Peyer's patch (tissue), 4 donors: Measurements from ENCODE around the gene STAT2. TPM values are rescaled to one million over a fixed set of nuclear protein-coding genes. Genes with fewer than 3 reads are reported as not detected.

Source experiments
- DNase-seq, 3 donors: peaks; one replicate each; pipeline ENCODE4 v3.0.0-alpha.2; 2017 to 2019
- H3K27ac ChIP-seq, 4 donors: fragments of 200-600 bp; sonication (generic); one replicate each; pipeline ENCODE4 v1.5.1; 2016 to 2019
- H3K27me3 ChIP-seq, 2 donors: fragments of 200-600 bp; sonication (generic); one replicate each; pipeline ENCODE4 v1.5.1; 2019
- H3K36me3 ChIP-seq, 3 donors: fragments of 200-600 bp; sonication (generic); one replicate each; pipeline ENCODE4 v1.5.1; 2016 to 2019
- H3K4me1 ChIP-seq, 4 donors: fragments of 200-600 bp; sonication (generic); one replicate each; pipeline ENCODE4 v1.5.1; 2016 to 2019
- H3K4me3 ChIP-seq, 4 donors: fragments of 200-600 bp; sonication (generic); 1 replicate in 3 of 4; 2 replicates in 1 of 4; pipeline ENCODE4 v1.5.1; 2016 to 2019; ENCODE audit warnings: mild to moderate bottlenecking in 1 of 4
- H3K9me3 ChIP-seq, 4 donors: fragments of 200-600 bp; sonication (generic); one replicate each; pipeline ENCODE4 v1.5.1; 2016 to 2019; ENCODE audit warnings: mild to moderate bottlenecking in 1 of 4
- POLR2A ChIP-seq, 2 donors: fragments of 450-650 bp; IDR thresholded peaks; one replicate each; pipeline ENCODE4 v1.5.1; 2017; ENCODE audit warnings: antibody characterized with exemption in 2 of 2, mild to moderate bottlenecking in 2 of 2, moderate library complexity in 2 of 2
- total RNA-seq, 4 donors: library from RNA; depleted of rRNA; stranded (reverse); fragments of >200 nt; gene quantifications; one replicate each; pipeline ENCODE4 v1.1.0, GENCODE V29; 2016
- TF ChIP-seq, protein P1 (sequence below), 6 experiments: fragments of 450-650 bp in 4 of 6; fragments of 200-600 bp in 2 of 6; sonication (generic) in 1 of 6; IDR thresholded peaks; one replicate each; pipeline ENCODE4 v1.5.1; 2017 to 2019; ENCODE audit warnings: antibody characterized with exemption in 6 of 6, mild to moderate bottlenecking in 3 of 6, moderate library complexity in 1 of 6

Gene STAT2
- total RNA-seq, 4 donors from 2014 or later: 100 to 355 (median 164) TPM

GRCh38 chr12:56362130-56363059 lies 2.5 kb upstream of the STAT2 start, which contains the start of gene APOF:
Gene APOF, minus strand, starts transcription at chr12:56362857. Its CDS starts 112 bp downstream, at chr12:56362745.
- Histone ChIP-seq H3K4me3 (peak within 1 kb of the TSS in 1 of 4 donors; percentile 78), H3K9me3 (no peaks in the 10 kb centered on the region), H3K4me1 (peaks cover 0 to 17% (median 2%) of the 10 kb centered on the region in 4 donors), H3K27me3 (no peaks in the 10 kb centered on the region), H3K36me3 (no peaks in the 10 kb centered on the region), H3K27ac (no peak within 1 kb of the TSS)
- no peak for TF ChIP-seq POLR2A (IDR thresholded peaks at IDR 0.05)
- TF ChIP-seq, protein P1, sequence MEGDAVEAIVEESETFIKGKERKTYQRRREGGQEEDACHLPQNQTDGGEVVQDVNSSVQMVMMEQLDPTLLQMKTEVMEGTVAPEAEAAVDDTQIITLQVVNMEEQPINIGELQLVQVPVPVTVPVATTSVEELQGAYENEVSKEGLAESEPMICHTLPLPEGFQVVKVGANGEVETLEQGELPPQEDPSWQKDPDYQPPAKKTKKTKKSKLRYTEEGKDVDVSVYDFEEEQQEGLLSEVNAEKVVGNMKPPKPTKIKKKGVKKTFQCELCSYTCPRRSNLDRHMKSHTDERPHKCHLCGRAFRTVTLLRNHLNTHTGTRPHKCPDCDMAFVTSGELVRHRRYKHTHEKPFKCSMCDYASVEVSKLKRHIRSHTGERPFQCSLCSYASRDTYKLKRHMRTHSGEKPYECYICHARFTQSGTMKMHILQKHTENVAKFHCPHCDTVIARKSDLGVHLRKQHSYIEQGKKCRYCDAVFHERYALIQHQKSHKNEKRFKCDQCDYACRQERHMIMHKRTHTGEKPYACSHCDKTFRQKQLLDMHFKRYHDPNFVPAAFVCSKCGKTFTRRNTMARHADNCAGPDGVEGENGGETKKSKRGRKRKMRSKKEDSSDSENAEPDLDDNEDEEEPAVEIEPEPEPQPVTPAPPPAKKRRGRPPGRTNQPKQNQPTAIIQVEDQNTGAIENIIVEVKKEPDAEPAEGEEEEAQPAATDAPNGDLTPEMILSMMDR (IDR thresholded peaks at IDR 0.05): no peak
- no peak for DNase-seq

DNA sequence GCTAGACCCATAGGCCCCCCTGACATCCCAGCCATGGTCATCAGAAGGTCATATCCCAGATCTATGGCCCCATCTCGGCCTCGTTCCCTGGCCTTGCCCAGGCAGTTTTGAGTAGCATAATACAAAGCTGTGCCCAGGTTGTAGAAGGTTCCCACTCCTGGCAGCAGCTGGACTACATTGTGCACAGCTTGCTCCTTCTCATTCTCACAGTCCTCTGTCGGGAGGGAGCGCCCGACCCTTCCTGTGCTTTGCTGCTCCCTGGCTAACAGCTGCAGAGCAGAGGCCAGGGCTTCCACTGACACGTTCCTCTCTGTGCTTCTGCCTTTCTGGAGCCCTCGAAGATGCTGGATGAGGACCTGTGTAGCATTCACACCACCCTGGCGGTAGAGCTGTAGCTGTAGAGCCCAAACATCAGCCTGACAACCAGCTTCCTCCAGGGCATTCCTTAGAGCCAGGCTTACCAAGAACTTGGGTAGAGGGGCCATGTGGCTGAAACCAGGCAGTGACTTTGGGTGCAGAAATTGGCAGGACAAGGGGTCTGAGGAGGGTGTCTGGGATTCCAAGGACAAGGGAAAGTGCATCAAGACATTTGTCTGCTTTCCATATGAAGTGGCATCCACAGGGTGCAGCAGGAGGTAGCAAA lies 1.7 kb upstream of the STAT2 start:
- peak in 1 of 3 donors; percentile 36 for DNase-seq
- TF ChIP-seq POLR2A (IDR thresholded peaks at IDR 0.05): no peak
- TF ChIP-seq, protein P1 (IDR thresholded peaks at IDR 0.05): no peak
- no peak overlapping the region for H3K27ac ChIP-seq
- H3K9me3 ChIP-seq: no peaks in the 10 kb centered on the region
- peaks cover 0 to 2% (median 0%) of the 10 kb centered on the region in 3 donors for H3K36me3 ChIP-seq
- H3K27me3 ChIP-seq: no peaks in the 10 kb centered on the region
- H3K4me1 ChIP-seq: peaks cover 0 to 17% (median 2%) of the 10 kb centered on the region in 4 donors
- H3K4me3 ChIP-seq: peak overlapping the region in 1 of 4 donors; percentile 78

DNA sequence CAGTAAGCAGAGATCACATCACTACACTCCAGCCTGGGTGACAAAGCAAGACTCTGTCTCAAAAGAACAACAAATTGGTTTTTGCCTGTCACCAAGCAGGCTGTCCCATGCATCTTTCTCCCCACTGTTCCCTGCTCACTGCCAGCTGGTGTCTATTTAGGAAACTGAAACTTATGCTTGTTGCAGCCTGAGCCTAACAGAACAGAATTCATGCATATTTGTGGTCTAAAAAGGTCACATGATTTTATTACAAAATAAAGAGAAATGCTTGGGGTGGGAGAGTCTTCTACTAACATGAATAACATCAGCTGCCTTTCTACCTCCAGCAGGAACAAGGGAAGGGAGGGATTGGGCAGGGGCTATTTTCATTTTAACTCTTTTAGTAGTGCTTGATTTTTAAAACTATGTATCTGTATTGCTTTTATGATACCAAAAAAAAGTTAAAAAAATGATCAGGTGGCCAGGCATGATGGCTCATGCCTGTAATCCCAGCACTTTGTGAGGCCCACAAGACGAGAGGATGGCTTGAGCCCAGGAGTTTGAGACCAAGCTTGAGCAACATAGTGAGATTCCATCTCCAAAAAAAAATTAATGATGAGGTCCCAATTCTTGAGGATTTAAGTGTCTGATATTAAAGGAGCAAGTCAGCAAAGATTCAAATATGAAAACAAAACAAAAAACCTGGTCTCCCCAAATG lies 923 bp downstream of the STAT2 start:
- DNase-seq: peak in 1 of 3 donors; percentile 46
- Histone ChIP-seq H3K4me3 (peak overlapping the region; percentile 62 to 97 (median 74)), H3K4me1 (peaks cover 0 to 17% (median 2%) of the 10 kb centered on the region in 4 donors), H3K36me3 (peaks cover 0 to 28% (median 0%) of the 10 kb centered on the region in 3 donors), H3K27me3 (no peaks in the 10 kb centered on the region), H3K9me3 (no peaks in the 10 kb centered on the region), H3K27ac (peak overlapping the region; percentile 84 to 94 (median 87))
- TF ChIP-seq POLR2A (IDR thresholded peaks at IDR 0.05): no peak
- TF ChIP-seq, protein P1 (IDR thresholded peaks at IDR 0.05): no peak

DNA sequence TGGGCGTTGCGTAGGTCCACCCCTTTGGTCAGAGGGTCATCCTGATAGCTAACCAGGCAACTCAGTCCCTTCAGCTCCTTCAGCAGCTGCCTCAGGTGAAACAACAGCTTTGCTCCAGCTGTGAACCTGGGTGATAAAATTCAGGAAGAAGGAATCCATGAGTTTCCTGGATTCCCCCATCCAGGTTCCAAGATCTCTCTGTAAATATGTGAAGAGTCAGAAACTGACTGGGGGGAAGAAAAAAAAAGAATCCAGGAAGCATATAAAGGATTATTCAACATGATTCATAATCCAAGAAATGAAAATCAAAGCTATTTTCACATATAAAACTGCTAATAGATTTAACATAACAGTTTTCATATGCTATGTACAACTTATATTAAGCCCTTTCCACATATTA lies 8.6 kb downstream of the STAT2 start:
- no peaks in the 10 kb centered on the region for H3K27me3 ChIP-seq
- no peak overlapping the region for H3K4me3 ChIP-seq
- peaks cover 0 to 99% (median 0%) of the 10 kb centered on the region in 3 donors for H3K36me3 ChIP-seq
- H3K4me1 ChIP-seq: no peaks in the 10 kb centered on the region
- H3K27ac ChIP-seq: no peak overlapping the region
- TF ChIP-seq POLR2A (IDR thresholded peaks at IDR 0.05): no peak
- TF ChIP-seq, protein P1 (IDR thresholded peaks at IDR 0.05): no peak
- no peaks in the 10 kb centered on the region for H3K9me3 ChIP-seq
- DNase-seq: peak in 1 of 3 donors; percentile 7

GRCh38 chr12:56350662-56351061 lies 9.2 kb downstream of the STAT2 start:
- no peak for TF ChIP-seq POLR2A (IDR thresholded peaks at IDR 0.05)
- TF ChIP-seq, protein P1 (IDR thresholded peaks at IDR 0.05): no peak

More at GRCh38 chr12:56350662-56351061, 9.2 kb downstream of the STAT2 start:
- no peaks in the 10 kb centered on the region for H3K9me3 ChIP-seq
- H3K36me3 ChIP-seq: peaks cover 0 to 99% (median 0%) of the 10 kb centered on the region in 3 donors
- H3K4me1 ChIP-seq: no peaks in the 10 kb centered on the region
- H3K27ac ChIP-seq: no peak overlapping the region
- H3K4me3 ChIP-seq: no peak overlapping the region
- H3K27me3 ChIP-seq: no peaks in the 10 kb centered on the region
- peak in 1 of 3 donors; percentile 22 for DNase-seq
